Loucy (cell line): ENCODE results near the gene FLACC1.

Experiments used
- H2AFZ ChIP-seq: fragments of 200-600 bp; sonication (generic); 2 replicates; pipeline ENCODE4 v1.6.0; 2016; ENCODE audit warnings: antibody characterized with exemption, mild to moderate bottlenecking, low read length, moderate library complexity
- H3F3A ChIP-seq: fragments of 200-600 bp; 2 replicates; pipeline ENCODE4 v1.6.0; 2016; ENCODE audit warnings: antibody characterized with exemption, low read depth, mild to moderate bottlenecking
- H3K27me3 ChIP-seq: fragments of 200-600 bp; sonication (generic); 2 replicates; pipeline ENCODE4 v1.6.1; 2014; ENCODE audit warnings: low read length, mild to moderate bottlenecking; ENCODE audit not compliant: insufficient read depth, poor library complexity, severe bottlenecking
- H3K36me3 ChIP-seq: fragments of 200-600 bp; sonication (generic); 2 replicates; pipeline ENCODE4 v1.6.1; 2016; ENCODE audit warnings: low read length; ENCODE audit not compliant: insufficient read depth
- H3K4me1 ChIP-seq: fragments of 200-600 bp; sonication (generic); 2 replicates; pipeline ENCODE4 v1.5.1; 2014; ENCODE audit warnings: low read length, mild to moderate bottlenecking; ENCODE audit not compliant: insufficient read depth, poor library complexity, severe bottlenecking
- H3K4me2 ChIP-seq: fragments of 200-600 bp; sonication (generic); 2 replicates; pipeline ENCODE4 v1.6.0; 2014; ENCODE audit warnings: antibody characterized with exemption, low read length, low read depth, mild to moderate bottlenecking; ENCODE audit not compliant: poor library complexity, severe bottlenecking
- H3K4me3 ChIP-seq: fragments of 200-600 bp; sonication (generic); 2 replicates; pipeline ENCODE4 v1.5.1; 2014; ENCODE audit warnings: low read length, mild to moderate bottlenecking, mixed read lengths; ENCODE audit not compliant: poor library complexity, severe bottlenecking
- H3K79me2 ChIP-seq: fragments of 200-600 bp; sonication (generic); 2 replicates; pipeline ENCODE4 v1.6.1; 2014; ENCODE audit warnings: low read length; ENCODE audit not compliant: insufficient read depth
- H3K9ac ChIP-seq: fragments of 200-600 bp; sonication (generic); 2 replicates; pipeline ENCODE4 v1.6.0; 2014; ENCODE audit warnings: mild to moderate bottlenecking, low read depth, low read length, moderate library complexity; ENCODE audit not compliant: poor library complexity, severe bottlenecking
- H3K9me2 ChIP-seq: fragments of 200-600 bp; sonication (generic); replicated peaks from 2 replicates; pipeline ENCODE4 v1.6.1; 2016; ENCODE audit warnings: low read depth, low read length, mixed read lengths
- H3K9me3 ChIP-seq: fragments of 200-600 bp; sonication (generic); 2 replicates; pipeline ENCODE4 v1.6.1; 2014; ENCODE audit warnings: mild to moderate bottlenecking, antibody characterized with exemption, low read length, low read depth; ENCODE audit not compliant: insufficient read depth
- H4K20me1 ChIP-seq: fragments of 200-600 bp; sonication (generic); 2 replicates; pipeline ENCODE4 v1.6.0; 2014; ENCODE audit warnings: antibody characterized with exemption, low read length, mild to moderate bottlenecking; ENCODE audit not compliant: insufficient read depth, poor library complexity, severe bottlenecking
- CTCF ChIP-seq: fragments of 200-600 bp; sonication (generic); conservative IDR thresholded peaks from 2 replicates; pipeline ENCODE4 v1.5.1; 2014; ENCODE audit warnings: mild to moderate bottlenecking, antibody characterized with exemption, low read length
- EZH2phosphoT487 ChIP-seq: fragments of 200-600 bp; IDR thresholded peaks from 2 replicates; pipeline ENCODE4 v1.6.1; 2018; ENCODE audit warnings: antibody characterized with exemption, mild to moderate bottlenecking, moderate library complexity, borderline replicate concordance

FLACC1 gene

GRCh38 chr2:201396595-201396994, 39.5 kb upstream of the FLACC1 start:
- Histone ChIP-seq H2AFZ (no peak overlapping the region), H3K4me1 (no peaks in the 10 kb centered on the region), H3K9ac (no peak overlapping the region), H3K79me2 (no peaks in the 10 kb centered on the region), H3K9me2 (no peaks in the 10 kb centered on the region), H3K9me3 (no peaks in the 10 kb centered on the region), H4K20me1 (no peaks in the 10 kb centered on the region), H3K4me2 (no peak overlapping the region), H3F3A (no peaks in the 10 kb centered on the region), H3K36me3 (peaks cover 53% of the 10 kb centered on the region; the same call in 1 of the 2 replicates), H3K4me3 (no peak overlapping the region), H3K27me3 (no peaks in the 10 kb centered on the region)
- TF ChIP-seq CTCF = no peak
- no peak for TF ChIP-seq EZH2phosphoT487

- no peaks in the 10 kb centered on the region for H3K27me3 ChIP-seq
- peaks cover 33% of the 10 kb centered on the region; the same call in 1 of the 2 replicates for H3K36me3 ChIP-seq
- H3K79me2 ChIP-seq = no peaks in the 10 kb centered on the region
- H4K20me1 ChIP-seq = no peaks in the 10 kb centered on the region
- no peak overlapping the region for H3K9ac ChIP-seq
- no peak overlapping the region for H3K4me2 ChIP-seq
- no peak overlapping the region for H2AFZ ChIP-seq
- no peaks in the 10 kb centered on the region for H3F3A ChIP-seq
- no peaks in the 10 kb centered on the region for H3K9me2 ChIP-seq
- no peaks in the 10 kb centered on the region; the same call in 1 of the 2 replicates for H3K9me3 ChIP-seq
- H3K4me1 ChIP-seq = no peaks in the 10 kb centered on the region
- no peak for TF ChIP-seq EZH2phosphoT487
- no peak overlapping the region for H3K4me3 ChIP-seq
Observed at GRCh38 chr2:201383136-201383535, 26.0 kb upstream of the FLACC1 start.

- Histone ChIP-seq H4K20me1 (no peaks in the 10 kb centered on the region), H3F3A (no peaks in the 10 kb centered on the region), H2AFZ (no peak overlapping the region), H3K9me2 (no peaks in the 10 kb centered on the region), H3K9ac (no peak overlapping the region), H3K27me3 (no peaks in the 10 kb centered on the region), H3K79me2 (no peaks in the 10 kb centered on the region), H3K4me1 (no peaks in the 10 kb centered on the region), H3K4me2 (no peak overlapping the region), H3K9me3 (no peaks in the 10 kb centered on the region; the same call in 1 of the 2 replicates), H3K4me3 (no peak overlapping the region), H3K36me3 (peaks cover 18% of the 10 kb centered on the region; the same call in 1 of the 2 replicates)
- no peak for TF ChIP-seq EZH2phosphoT487
- no peak for TF ChIP-seq CTCF
Observed at GRCh38 chr2:201378496-201379397, 21.6 kb upstream of the FLACC1 start.

- H3K4me1 ChIP-seq = no peaks in the 10 kb centered on the region
Observed at GRCh38 chr2:201377218-201377617, 20.1 kb upstream of the FLACC1 start.

More at GRCh38 chr2:201377218-201377617, 20.1 kb upstream of the FLACC1 start:
- Histone ChIP-seq H3K9me3 (no peaks in the 10 kb centered on the region; the same call in 1 of the 2 replicates), H3K9me2 (no peaks in the 10 kb centered on the region), H2AFZ (no peak overlapping the region), H3K36me3 (peaks cover 11% of the 10 kb centered on the region; the same call in 1 of the 2 replicates), H3K9ac (no peak overlapping the region), H3K4me3 (no peak overlapping the region), H3F3A (no peaks in the 10 kb centered on the region), H4K20me1 (no peaks in the 10 kb centered on the region), H3K27me3 (no peaks in the 10 kb centered on the region), H3K79me2 (no peaks in the 10 kb centered on the region), H3K4me2 (no peak overlapping the region)
- TF ChIP-seq EZH2phosphoT487 (no peak), CTCF (no peak)
